Lung (tissue), 4 donors: Measurements from ENCODE around the gene RPS19BP1. TPM values are rescaled to one million over a fixed set of nuclear protein-coding genes. Genes with fewer than 3 reads are reported as not detected.

ENCODE experiments used
- polyA plus RNA-seq, 2 donors: library from polyadenylated mRNA; stranded (reverse); fragments of 200-250 nt; gene quantifications; one replicate each; pipeline ENCODE4 v1.2.1, GENCODE V29; 2013
- total RNA-seq, 2 donors: library from RNA; depleted of rRNA in 1 of 2; stranded (reverse); fragments of >200 nt in 1 of 2; gene quantifications; one replicate each; pipeline ENCODE4 v1.2.1, GENCODE V29; 2014 to 2021
- donor health status: Bipolar disorder and iron deficiency.
- donor health status: healthy.
- donor health status: DM: yes; HTN: yes; CAD: no.

The RPS19BP1 gene
- total and polyA plus RNA-seq, 4 donors = 50.0 to 199 (median 135) TPM

Other genes with a start within 250 kb of the RPS19BP1 start
- 1,000 to 10,000 TPM; 1,521 to 1,689 TPM for gene RPL3, start 213.1 kb downstream of the RPS19BP1 start, total RNA-seq
- 1,000 to 10,000 TPM; 2,233 to 2,749 TPM for gene RPL3, start 213.1 kb downstream of the RPS19BP1 start, polyA plus RNA-seq
- gene SYNGR1, start 182.8 kb downstream of the RPS19BP1 start, total RNA-seq = 10 to 100 TPM in 1 of 2 donors, 1 to 10 TPM in 1; 4.9 to 13.3 TPM
- 1 to 10 TPM; 3.5 to 6.1 TPM for gene SYNGR1, start 182.8 kb downstream of the RPS19BP1 start, polyA plus RNA-seq
- gene TAB1, start 133.0 kb downstream of the RPS19BP1 start, total RNA-seq = 10 to 100 TPM; 20.2 to 29.7 TPM
- 10 to 100 TPM; 13.9 to 16.4 TPM for gene TAB1, start 133.0 kb downstream of the RPS19BP1 start, polyA plus RNA-seq
- 10 to 100 TPM in 1 of 2 donors, 1 to 10 TPM in 1; 5.8 to 19.4 TPM for gene MGAT3, start 75.7 kb downstream of the RPS19BP1 start, total RNA-seq
- 1 to 10 TPM; 5.6 to 6.0 TPM for gene MGAT3, start 75.7 kb downstream of the RPS19BP1 start, polyA plus RNA-seq
- 10 to 100 TPM; 18.4 to 28.9 TPM for gene MIEF1, start 30.5 kb downstream of the RPS19BP1 start, total RNA-seq
- 10 to 100 TPM in 1 of 2 donors, 1 to 10 TPM in 1; 7.1 to 16.5 TPM for gene MIEF1, start 30.5 kb downstream of the RPS19BP1 start, polyA plus RNA-seq
- 100 to 1,000 TPM; 179 to 390 TPM for gene ATF4, start 12.2 kb downstream of the RPS19BP1 start, total RNA-seq
- 100 to 1,000 TPM; 431 to 882 TPM for gene ATF4, start 12.2 kb downstream of the RPS19BP1 start, polyA plus RNA-seq
- under 1 TPM; 0.15 to 0.17 TPM for gene CACNA1I, start 38.0 kb upstream of the RPS19BP1 start, total RNA-seq
- under 1 TPM; 0.07 to 0.22 TPM for gene CACNA1I, start 38.0 kb upstream of the RPS19BP1 start, polyA plus RNA-seq